Stimulated activated CD8-positive, alpha-beta memory T cell treated with anti-CD3 and anti-CD28 coated beads, Interleukin-12 subunit alpha, Interleukin-12 subunit beta, amount 100 ng/mL, for 24 hours (primary cell): Measurements from ENCODE around the gene RNF11.
"Not testable (repeated sequence)": the region's sequence is repeated elsewhere in the genome, so short reads cannot be mapped to it uniquely, and the experiment has no call there.

ENCODE experiments used
- DNase-seq: peaks from one replicate; pipeline ENCODE4 v3.0.0-alpha.2; 2020; ENCODE audit errors: extremely low read depth

The RNF11 gene

DNA sequence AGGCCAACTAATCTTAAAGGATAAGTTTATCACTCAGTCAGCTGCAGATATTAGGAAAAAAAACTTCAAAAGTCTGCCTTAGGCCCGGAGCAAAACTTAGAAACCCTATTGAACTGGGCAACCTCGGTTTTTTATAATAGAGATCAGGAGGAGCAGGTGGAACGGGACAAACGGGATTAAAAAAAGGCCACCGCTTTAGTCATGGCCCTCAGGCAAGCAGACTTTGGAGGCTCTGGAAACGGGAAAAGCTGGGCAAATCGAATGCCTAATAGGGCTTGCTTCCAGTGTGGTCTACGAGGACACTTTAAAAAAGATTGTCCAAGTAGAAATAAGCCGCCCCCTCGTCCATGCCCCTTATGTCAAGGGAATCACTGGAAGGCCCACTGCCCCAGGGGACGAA, 7.6 kb upstream of the RNF11 start:
- not testable (repeated sequence) for DNase-seq

DNA sequence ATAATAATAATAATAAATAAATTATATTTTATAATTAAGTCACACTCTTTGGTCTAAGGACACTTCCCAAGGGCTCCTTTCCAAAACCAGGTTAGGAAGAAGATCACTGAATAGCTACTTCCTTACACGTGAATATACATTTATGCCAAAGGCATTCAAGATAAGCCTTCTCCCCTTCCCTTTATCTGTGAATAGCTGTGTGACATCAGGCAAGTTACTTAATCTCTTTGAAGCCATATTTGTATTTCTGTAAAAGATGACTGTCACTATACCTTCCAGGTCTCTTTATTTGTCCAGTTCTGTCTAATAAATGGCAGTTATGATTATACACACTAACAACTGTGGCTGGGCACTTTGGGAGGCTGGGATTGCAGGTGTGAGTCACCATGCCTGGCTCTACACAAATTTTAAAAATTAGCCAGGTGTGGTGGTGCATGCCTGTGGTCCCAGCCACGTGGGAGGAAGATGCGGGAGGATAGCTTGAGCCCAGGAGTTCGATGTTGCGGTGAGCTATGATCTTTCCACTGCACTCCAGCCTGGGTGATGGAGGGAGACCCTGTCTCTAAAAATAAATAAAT, 5.5 kb upstream of the RNF11 start:
- DNase-seq = no peak

DNA sequence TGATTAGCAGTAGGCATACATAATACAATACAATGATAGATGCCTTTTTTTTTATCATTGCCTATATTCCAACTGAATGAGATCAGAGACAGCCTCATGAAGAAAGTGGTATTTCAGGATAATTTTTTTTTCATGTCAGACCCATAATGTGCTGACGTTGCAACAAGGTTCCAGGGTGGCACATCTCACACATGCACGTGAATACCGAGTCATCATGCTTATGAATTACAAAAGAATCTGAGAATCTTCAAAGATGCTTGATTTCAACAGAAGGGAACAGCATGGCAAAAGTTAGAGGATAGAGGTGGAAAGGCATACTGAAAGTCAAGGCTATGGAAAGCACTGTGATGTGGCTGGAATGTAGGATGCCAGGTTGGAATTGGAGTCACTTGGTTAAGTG, 5.0 kb upstream of the RNF11 start:
- DNase-seq = no peak

DNA sequence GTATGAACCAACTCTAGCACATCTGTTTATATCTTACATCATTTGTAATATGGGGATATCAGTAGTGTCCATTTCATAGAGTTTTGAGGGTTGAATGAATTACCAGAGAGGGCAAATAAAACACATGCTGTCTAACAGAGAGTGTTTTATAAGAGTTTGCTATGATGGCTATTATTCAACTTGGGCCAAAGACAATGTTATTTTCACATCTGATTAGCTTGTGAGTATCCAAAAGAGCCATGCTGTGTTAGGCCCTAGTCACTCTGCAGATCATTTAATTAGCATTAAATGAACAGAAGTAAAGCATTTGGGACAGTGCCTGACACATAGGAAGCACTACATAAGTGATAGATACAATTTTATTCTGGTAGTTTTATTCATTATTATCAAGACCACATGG, 4.2 kb upstream of the RNF11 start:
- no peak for DNase-seq

DNA sequence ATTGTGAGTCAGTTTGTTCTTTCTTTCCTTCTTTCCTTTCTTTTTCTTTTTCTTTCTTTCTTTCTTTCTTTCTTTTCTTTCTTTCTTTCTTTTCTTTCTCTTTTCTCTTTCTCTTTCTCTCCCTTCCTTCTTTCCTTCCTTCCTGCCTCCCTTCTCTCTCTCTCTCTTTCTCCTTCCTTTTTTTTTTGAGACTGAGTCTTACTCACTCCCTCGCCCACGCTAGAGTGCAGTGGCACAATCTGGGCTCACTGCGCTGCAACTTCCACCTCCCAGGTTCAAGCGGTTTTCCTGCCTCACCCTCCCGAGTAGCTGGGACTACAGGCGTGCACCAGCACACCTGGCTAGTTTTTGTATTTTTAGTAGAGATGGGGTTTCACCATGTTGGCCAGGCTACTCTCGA, 1.8 kb upstream of the RNF11 start:
- not testable (repeated sequence) for DNase-seq

DNA sequence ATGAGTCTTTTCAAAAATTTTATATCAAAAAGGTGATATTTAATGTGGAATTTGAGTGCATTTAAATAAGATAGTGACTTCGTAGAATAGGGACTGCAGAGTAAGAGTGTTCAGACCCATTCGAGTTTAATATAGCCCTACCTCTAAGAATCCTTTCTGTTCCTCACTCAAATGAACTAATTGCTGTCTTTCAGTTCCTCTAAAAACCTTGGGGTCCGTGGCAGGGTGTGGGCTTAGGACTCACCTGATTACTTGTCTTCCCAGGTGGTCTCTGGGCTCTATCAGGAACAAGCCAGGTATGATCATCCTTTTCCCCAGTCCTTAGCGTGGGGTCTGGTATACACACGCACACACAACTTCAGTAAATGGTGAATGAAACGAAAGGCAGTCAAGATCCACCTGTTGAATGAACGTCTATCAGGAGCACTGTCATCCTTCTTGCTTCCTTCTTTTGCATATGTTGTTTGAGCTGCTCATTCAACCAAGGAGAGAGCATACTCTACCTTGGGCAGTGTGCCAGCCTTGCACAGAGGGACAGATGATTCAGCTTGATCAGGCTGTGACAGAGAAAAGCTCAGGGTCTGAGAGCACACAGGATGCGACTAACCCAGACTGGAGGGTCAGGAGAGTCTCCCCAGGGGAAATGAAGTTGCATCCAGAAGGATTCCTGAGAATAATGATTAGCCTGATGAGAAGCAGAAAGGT, 1.2 kb upstream of the RNF11 start:
- no peak for DNase-seq

DNA sequence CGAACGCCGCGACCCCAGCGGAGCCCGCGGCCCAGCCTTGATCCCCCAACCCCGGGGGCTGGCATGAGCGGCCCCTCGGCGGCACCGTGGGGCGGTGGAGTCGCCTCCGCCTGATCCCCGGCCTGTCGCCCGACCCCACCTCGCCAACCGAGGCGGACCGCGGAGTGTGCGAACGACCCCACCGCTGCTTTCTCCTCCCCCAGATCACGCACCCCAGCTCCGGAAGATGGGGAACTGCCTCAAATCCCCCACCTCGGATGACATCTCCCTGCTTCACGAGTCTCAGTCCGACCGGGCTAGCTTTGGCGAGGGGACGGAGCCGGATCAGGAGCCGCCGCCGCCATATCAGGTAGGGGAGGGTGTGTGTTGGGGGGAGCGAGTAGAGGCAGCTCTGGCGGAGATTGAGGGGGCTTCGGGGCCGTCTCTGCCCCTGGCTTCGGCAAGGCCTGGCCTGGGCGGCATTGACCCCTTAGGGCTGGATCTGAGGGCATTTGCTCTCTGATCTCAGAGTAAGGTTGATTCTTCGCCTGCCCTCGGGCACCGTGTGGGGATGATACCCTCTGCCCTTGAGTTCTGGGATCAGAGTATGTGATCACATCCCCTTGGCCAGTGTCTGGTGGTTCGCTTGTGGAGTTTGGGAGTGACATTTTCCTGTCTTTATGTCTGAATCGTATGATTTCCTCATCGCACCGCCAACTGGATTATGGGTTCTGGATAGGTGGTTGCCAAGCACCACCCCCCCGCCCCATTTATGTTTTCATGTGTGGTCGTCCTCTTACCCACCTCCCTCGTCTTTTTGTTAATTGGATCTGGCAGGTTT, 668 bp downstream of the RNF11 start:
- DNase-seq = no peak

DNA sequence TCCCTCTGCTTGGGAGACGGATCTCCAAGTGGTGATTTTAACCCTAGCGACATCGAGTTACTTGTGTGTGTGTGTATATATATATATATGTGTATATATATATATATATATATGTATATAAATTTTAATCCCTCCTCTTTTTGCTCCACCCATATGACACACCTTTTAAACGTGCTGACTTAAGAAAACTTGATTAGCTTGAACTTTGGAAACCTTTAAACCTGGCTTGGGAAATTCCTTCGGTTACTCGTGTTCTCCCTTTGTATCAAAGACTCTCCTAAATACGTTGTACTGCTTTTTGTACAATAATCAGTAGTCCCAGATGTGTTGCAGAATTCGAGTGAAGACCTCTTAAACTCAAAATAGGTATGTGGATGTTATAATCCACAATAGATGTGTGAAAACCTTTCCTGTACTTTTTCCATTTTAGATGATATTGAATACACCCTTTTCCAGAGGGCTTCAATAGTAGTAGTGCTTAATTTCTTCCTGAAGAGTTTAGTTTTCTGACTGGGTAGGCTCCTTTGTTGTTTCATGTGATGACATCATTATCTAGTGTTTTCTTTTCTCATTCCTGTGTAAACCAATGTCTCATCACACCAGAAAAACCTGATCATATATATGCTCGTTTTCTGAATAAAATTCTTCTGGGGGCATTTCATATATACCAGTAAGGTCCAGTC, 1.4 kb downstream of the RNF11 start:
- DNase-seq = no peak

DNA sequence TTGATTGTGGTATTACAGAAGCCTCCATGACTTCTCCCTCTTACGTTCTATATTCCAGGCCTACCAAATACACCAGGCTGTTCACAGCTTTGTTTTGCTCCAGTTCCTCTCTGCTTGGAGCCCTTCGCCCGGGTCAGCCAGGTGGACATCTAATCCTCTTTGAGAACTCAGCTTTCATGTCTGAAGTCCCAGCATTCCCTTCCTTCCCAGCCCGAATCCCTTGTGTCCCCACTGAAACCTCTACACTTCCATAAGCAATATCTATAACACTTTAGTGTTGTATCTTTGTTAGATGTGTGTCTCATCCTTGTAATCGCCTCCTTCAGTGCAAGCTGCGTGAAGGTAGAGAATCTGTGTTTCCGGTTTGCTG, 1.9 kb downstream of the RNF11 start:
- DNase-seq = no peak

DNA sequence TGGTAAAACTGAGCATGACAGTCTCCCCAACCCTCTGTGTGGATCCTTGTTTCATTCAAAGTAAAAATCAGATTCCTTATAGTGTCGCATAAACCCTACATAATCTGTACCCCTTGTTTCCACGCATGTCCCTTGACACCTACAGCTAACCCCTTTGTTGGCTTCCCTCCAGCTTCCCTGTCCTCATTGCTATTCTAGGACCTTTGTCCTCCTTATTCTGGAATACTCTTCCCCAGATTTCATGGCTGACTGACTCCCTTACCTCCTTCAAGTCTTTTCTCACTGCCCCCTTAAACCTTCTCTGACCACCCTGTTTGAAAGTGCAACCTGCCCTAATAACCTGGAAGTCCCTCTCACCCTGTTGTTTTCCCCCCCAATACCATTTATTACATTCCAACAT, 4.0 kb downstream of the RNF11 start:
- no peak for DNase-seq

DNA sequence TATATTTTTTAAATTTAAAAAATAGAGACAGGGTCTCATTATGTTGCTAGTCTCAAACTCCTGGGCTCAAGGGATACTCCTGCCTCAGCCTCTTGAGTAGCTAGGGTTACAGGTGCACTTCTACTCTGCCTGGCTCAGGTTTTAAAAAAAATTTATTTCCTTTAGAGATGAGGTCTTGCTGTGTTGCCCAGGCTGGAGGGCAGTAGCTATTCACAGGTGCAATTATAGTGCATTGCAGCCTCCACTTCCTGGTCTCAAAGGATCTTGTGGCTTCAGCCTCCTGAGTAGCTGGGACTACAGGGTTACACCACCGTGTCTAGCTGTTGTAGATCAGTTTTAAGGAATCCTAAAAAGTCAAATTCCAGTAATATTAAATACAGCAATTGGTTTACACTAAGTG, 5.0 kb downstream of the RNF11 start:
- no peak for DNase-seq

DNA sequence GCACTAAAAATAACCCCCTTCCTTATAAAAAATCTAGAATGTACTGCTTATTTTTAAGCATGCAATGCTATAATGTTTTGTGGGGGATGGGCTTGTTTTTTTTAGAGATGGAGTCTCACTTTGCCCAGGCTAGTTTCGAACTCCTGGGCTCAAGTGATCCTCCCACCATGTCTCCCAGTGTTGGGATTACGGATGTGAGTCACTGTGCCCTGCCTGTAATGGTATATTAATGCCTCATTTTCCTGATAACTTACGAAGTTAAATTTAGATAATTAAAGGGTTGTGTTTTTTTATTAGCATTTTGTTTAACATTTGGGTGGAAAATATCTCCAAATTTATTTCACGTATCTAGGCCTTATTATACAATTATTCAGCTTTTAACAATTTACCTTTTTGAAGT, 6.5 kb downstream of the RNF11 start:
- no peak for DNase-seq

DNA sequence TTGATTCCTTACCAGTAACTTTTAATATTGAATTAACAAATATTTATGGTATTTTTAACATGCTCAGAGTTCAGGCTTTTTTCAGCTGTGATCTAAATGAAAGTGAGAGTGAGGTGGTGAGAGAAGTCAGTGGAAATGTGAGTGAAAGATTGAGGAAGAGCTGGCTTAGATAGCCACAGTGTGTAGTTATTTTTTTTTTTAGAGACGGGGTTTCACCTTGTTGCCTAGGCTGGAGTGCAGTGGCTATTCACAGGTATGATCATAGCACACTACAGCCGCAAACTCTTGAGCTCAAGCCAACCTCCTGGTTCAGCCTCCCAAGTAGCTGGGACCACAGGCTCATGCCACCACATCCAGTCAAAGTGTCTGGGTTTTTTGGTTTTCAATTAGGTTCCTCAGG, 10.9 kb downstream of the RNF11 start:
- DNase-seq = no peak

DNA sequence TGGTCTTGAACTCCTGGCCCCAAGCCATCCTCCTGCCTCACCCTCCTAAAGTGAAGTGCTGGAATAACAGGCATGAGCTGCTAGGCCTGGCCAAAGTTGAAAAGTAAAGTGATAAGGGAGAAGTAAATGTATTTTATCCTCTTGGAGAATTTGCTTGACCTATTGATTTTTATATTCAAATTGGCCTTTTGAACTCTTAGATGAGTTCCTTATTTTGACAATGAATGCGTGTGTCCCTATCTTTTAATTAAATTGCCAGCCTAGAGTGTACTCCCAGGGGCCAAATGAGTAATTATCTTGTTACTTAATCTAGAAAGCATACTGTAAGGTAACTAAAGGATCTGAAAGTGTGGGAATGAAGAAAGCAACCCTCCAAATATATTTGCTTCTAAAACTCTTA, 11.4 kb downstream of the RNF11 start:
- DNase-seq = no peak

DNA sequence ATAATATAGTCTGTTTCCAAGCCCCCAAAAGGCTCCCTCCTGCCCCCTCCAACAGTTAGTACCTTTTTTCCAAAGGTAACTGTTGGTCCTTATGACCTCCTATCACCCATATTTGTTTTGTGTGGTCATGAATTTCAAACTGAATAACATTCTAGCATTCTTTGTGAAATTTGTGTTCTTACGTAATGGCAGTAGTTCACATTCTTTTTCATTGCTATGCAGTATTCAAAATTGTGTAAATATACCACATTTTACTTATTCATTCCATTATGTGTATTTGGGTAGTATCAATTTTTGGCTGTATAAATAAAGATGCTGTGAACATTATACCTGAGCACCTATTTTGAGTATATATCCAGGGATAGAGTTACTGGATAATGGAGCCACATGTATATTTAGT, 13.4 kb downstream of the RNF11 start:
- DNase-seq = no peak

DNA sequence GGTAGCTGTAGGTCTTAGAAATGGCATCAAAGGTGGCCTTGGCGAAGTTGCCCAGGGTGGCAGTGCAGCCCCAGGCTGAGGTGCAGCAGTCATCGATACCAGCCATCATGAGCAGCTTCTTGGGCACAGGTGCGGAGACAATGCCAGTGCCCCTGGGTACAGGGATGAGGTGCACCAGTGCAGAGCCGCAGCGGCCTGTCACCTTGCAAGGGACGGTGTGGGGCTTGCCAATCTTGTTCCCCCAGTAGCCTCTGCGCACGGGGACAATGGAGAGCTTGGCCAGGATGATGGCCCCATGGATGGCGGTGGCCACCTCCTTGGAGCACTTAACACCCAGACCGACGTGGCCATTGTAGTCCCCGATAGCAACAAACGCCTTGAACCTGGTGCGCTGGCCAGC, 14.7 kb downstream of the RNF11 start:
- DNase-seq = not testable (repeated sequence)

DNA sequence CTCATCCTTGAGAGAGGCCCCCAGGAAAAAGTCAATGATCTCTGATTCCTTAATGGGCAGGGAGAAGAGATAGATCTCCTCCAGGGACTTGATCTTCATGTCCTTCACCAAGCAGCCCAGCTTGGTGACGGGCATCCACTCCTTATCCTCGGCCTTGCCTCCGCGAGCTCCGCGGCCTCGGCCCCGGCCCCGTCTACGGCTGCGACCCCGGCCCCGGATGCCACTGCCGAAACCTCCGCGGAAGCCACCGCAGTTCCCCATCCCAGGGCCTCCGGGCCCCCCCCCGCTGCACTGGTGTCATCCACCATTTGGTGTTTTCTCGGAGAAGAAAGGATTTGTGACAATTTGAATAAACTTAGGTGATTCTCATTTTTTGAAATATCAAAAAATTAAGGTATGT, 15.1 kb downstream of the RNF11 start:
- not testable (repeated sequence) for DNase-seq

DNA sequence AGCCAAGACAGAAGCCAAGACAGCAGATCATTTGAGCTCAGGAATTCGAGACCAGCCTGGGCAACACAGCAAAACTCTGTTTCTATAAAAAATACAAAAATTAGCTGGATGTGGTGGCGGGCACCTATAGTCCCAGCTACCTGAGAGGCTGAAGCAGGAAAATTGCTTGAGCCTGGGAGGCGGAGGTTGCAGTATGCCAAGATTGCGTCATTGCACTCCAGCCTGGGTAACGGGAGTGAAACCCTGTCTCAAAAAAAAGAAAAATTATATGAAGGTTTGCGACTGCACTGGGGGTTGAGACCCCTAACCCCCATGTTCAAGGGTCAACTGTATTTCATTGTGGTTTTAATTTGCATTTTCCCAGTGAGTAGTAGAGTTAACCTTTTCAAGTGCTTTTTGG, 16.3 kb downstream of the RNF11 start:
- no peak for DNase-seq

DNA sequence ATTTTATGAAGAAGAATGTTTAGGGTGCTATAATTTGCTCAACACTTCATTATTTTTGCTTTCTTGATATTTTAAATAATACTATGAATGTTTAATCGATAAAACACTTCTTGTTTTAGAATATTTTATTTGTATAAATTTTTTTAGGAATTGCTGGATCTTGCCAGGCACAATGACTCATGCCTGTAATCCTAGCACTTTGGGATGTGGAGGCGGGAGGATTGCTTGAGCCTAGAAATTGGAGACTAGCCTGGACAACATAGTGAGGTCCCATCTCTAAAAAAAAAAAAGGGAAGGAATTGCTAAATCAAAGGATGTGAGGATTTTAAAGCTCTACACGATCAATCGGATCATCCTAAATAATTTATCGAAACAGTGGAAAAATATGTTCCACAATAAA, 17.6 kb downstream of the RNF11 start:
- no peak for DNase-seq

DNA sequence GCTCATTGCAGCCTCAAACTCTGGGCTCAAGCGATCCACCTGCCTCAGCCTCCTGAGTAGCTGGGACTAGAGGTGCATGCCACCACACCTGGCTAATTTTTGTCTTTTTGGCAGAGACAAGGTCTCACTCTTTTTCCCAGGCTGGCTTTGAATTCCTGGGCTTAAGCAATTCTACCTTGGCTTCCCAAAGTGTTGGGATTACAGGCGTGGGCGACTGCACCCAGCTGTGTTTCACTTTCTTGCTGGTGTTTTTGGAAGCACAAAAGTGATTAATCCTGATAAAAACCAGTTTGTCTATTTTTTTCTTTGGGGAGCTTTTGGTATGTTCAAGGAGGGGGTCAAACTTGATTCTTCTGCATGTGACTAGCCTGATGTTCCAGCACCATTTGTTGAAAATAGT, 19.3 kb downstream of the RNF11 start:
- no peak for DNase-seq

DNA sequence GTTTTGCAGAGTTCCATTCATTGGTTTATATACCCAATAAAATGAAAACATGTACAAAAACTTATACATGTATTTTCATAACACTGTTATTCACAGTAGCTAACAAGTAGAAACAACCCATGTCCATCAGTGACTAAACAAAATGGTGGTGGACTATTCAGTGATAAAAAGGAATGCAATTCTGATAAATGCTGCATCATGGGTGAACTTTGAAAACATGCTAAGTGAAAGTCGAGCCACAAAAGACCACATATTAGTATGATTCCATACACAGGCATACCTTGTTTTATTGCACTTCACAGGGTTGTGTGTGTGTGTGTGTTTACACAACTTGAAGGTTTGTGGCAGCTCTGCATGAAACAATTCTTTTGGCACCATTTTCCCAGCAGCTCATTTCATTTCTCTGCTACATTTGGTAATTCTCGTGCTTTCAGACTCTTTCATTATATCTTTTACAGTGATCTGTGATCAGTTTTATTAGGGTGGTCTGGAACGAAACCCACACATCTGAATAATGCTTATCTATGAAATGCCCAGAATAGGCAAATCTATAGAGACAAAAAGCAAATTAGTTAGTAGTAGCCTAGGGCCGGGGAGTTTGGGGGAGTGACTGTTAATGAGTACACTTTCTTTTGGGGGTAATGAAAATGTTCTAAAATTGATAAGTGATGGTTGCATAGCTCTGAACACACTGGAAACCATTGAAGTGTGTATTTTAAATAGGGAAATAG, 27.2 kb downstream of the RNF11 start:
- DNase-seq = no peak

DNA sequence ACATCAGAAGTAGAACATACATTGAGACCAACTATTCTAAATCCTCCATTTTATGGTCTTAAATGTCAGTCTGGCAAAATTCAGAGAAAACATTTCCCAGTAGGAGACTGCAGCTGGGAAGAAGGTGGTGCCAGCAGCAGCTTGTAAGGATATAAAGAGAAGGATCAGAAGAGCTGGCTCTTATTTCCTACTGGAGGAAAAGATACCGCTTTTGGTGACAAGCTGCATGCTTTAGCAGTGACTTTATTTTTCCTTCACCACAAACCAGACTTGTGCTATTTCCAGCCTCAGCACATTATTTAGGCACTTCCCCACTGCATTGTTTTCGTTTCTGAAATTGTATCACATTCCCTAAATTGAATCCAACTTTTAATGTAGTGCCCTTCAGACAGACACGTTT, 28.4 kb downstream of the RNF11 start:
- DNase-seq = no peak
